ENCODE data around the gene CATSPERZ.

Gene CATSPERZ

DNA sequence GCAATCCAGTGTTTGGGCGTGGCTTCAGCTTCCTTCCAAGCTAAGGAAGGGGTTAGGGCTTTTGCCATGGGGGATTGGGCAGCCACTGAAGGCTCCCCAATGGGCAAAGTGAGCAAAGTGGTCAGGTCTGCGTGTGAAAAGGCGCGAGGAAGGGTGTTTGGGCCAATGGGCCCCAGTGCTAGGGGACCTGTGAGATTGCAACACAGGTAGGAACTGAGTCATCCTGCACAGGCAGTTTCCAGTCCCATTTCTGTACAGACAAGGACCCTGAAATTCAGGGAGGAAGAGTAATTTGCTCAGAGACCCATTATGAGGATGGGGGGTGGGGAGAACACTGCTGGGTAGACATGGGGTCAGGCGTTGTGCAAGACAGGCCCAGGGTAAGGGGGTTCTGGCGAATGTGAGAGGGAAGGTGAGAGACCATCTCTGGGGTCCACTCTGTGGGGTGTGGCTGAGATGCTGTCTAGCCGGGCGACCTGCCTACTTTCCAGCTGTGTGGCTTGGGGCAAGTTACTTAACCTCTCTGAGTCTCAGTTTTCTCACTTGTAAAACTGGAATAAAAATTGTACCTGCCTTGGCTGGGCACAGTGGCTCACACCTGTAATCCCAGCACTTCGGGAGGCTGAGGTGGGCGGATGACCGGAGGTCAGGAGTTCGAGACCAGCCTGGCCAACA lies 47.2 kb downstream of the CATSPERZ start:
- no peak for DNase-seq (ENCODE audit: extremely low spot score)
- ChIA-PET CTCF (interaction anchor here (2.5 kb wide), 1 partner anchor 30 kb away, joined by 7 read pairs; the partner anchor contains the start of genes PRDX5 and TRMT112), POLR2A (no interaction called here)
- TF ChIP-seq, protein P1, sequence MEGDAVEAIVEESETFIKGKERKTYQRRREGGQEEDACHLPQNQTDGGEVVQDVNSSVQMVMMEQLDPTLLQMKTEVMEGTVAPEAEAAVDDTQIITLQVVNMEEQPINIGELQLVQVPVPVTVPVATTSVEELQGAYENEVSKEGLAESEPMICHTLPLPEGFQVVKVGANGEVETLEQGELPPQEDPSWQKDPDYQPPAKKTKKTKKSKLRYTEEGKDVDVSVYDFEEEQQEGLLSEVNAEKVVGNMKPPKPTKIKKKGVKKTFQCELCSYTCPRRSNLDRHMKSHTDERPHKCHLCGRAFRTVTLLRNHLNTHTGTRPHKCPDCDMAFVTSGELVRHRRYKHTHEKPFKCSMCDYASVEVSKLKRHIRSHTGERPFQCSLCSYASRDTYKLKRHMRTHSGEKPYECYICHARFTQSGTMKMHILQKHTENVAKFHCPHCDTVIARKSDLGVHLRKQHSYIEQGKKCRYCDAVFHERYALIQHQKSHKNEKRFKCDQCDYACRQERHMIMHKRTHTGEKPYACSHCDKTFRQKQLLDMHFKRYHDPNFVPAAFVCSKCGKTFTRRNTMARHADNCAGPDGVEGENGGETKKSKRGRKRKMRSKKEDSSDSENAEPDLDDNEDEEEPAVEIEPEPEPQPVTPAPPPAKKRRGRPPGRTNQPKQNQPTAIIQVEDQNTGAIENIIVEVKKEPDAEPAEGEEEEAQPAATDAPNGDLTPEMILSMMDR (IDR thresholded peaks at IDR 0.05; ENCODE audit: control extremely low read depth, extremely low read depth, low read depth, missing control alignments): no peak

DNA sequence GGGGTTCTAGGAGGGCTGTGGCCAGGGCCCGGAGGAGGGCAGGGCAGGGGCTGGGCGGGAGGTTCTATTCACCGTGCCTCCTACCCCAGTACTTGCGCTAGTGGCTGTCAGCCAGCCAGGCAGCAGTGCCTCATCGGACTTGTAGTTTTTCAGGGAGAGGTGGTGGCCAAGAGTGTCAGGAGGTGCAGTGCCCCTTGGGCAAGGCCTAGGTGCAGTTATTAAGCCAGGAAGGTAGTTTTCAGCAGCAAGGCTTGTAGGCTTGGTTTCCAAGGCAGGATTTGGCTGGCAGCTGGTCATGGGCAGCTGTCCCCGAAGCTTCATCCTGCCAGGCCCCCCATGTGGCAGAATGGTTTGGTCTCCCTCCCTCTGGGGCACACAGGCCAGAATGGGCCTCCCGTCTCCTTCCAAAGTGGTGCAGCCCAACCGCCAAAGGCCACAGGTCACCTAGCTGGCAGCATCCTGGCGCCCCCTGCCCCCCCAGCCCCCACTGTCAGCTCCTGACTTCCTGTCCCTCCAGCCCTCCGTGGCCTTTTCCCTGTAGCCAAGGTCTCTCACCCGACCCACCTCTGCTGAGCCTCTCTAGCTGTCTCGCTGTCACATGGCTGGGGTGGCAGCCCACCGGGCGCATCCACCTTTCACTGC lies 48.3 kb downstream of the CATSPERZ start:
- TF ChIP-seq, protein P1 (IDR thresholded peaks at IDR 0.05; ENCODE audit: control extremely low read depth, extremely low read depth, low read depth, missing control alignments): no peak
- ChIA-PET CTCF (interaction anchor here (1.5 kb wide), 1 partner anchor 48 kb away, joined by 5 read pairs; the partner anchor contains the start of gene CATSPERZ), POLR2A (no interaction called here)
- DNase-seq (ENCODE audit: extremely low spot score): no peak

DNA sequence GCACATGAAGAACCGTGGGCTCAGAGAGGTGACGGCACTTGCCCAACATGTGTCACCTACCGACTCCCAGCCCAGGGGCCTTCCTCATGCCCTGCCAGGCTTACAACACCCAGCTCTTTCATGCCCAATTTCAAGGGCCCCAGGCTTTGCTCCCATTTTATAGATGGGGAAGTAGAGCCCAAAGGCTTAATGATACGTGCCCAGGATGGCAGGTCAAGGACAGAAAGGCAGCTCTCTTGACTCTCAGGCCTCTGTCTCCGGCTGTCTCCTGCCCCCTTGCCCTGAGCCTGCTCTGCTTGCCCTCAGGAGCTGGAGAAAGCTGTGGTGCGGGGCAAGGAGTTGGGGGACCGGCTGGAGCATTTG lies 48.8 kb downstream of the CATSPERZ start:
- POLR2A ChIA-PET: no interaction called here
- DNase-seq (ENCODE audit: extremely low spot score): no peak
- TF ChIP-seq, protein P1 (IDR thresholded peaks at IDR 0.05; ENCODE audit: control extremely low read depth, extremely low read depth, low read depth, missing control alignments): no peak
- CTCF ChIA-PET: interaction anchor here (1.3 to 2.9 kb wide), 3 partner anchors 17 to 48 kb away, joined by 3 to 18 read pairs (median 5); partner anchors contain the start of genes CATSPERZ and PRDX5

DNA sequence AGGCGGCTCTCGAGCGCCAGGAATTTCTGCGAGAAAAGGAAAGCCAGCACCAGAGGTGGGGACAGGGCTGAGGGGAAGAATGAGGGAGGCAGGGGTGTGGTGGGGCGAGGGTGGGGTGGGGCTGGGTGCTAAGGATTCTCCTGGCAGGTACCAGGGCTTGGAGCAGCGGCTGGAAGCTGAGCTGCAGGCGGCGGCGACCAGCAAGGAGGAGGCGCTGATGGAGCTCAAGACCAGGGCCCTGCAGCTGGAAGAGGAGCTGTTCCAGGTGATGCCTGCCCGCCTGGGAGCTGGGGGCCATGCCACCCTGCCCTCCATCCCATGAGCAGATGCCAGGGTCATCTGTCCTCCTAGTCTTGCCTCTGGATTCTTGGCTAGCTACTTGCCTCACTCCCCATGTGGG lies 49.2 kb downstream of the CATSPERZ start:
- ChIA-PET CTCF (interaction anchor here (1.1 to 2.9 kb wide), 4 partner anchors 17 to 100 kb away, joined by 3 to 18 read pairs (median 4); partner anchors contain the start of genes CATSPERZ and PRDX5), POLR2A (no interaction called here)
- TF ChIP-seq, protein P1 (IDR thresholded peaks at IDR 0.05; ENCODE audit: control extremely low read depth, extremely low read depth, low read depth, missing control alignments): no peak
- DNase-seq (ENCODE audit: extremely low spot score): no peak

DNA sequence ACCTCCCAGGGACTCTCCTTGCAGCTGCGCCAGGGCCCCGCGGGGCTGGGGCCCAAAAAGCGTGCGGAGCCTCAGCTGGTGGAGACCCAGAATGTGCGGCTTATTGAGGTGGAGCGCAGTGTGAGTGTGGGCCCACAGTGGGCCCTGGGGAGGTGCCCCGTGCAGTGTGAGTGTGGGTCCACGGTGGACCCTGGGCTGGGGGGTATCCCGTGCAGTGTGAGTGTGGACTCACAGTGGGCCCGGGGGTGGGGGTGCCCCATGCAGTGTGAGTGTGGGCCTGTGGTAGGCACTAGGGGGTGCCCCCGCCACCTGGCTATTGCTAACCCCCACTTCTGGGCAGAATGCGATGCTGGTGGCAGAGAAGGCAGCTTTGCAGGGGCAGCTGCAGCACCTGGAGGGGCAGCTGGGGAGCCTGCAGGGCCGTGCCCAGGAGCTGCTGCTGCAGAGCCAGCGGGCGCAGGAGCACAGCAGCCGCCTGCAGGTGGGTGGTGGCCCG lies 51.0 kb downstream of the CATSPERZ start:
- ChIA-PET CTCF (interaction anchor here (1.7 to 8.5 kb wide), 4 partner anchors 8 to 47 kb away, joined by 4 to 81 read pairs (median 12); partner anchors contain the start of genes CCDC88B, PRDX5 and TRMT112), POLR2A (no interaction called here)
- TF ChIP-seq, protein P1 (IDR thresholded peaks at IDR 0.05; ENCODE audit: control extremely low read depth, extremely low read depth, low read depth, missing control alignments): no peak

More for the DNA sequence above, 51.0 kb downstream of the CATSPERZ start:
- no peak for DNase-seq (ENCODE audit: extremely low spot score)
